A549 (cell line): Measurements from ENCODE around the gene BOC.

Experiments
- CEBPB ChIP-seq, 2 experiments: fragments of >200 bp in 1 of 2; sonication (Bioruptor Twin) in 1 of 2; formaldehyde crosslinking in 1 of 2; IDR thresholded peaks; 2 replicates each; pipeline ENCODE4 v1.6.1; 2012 to 2016
- CHD2 ChIP-seq: fragments of 150-350 bp; IDR thresholded peaks from 2 replicates; pipeline ENCODE4 v1.6.1; 2014; ENCODE audit warnings: low read length; ENCODE audit not compliant: partially characterized antibody
- E2F6 ChIP-seq: IDR thresholded peaks from 2 replicates; pipeline ENCODE4 v1.6.1; 2012; ENCODE audit warnings: low read depth, borderline replicate concordance
- ELK1 ChIP-seq: fragments of 150-350 bp; IDR thresholded peaks from 2 replicates; pipeline ENCODE4 v1.6.1; 2014; ENCODE audit warnings: low read depth, mild to moderate bottlenecking, low read length
- EP300 ChIP-seq, 2 experiments: fragments of >200 bp; sonication (Bioruptor Twin); formaldehyde crosslinking; IDR thresholded peaks; 2 replicates in 1 of 2; 3 replicates in 1 of 2; pipeline ENCODE4 v1.6.1; 2016 to 2017
- HDAC2 ChIP-seq: fragments of 200-600 bp; sonication (generic); IDR thresholded peaks from 2 replicates; pipeline ENCODE4 v1.6.1; 2016
- HOXB13 ChIP-seq: fragments of 250-450 bp; sonication (Bioruptor Pico); IDR thresholded peaks from 2 replicates; pipeline ENCODE4 v1.5.0; 2020; ENCODE audit warnings: low read depth, mild to moderate bottlenecking, moderate library complexity
- MAZ ChIP-seq: fragments of 150-350 bp; IDR thresholded peaks from 2 replicates; pipeline ENCODE4 v1.6.1; 2014; ENCODE audit warnings: antibody characterized with exemption, low read depth, low read length, borderline replicate concordance
- POLR2A ChIP-seq: IDR thresholded peaks from 2 replicates; pipeline ENCODE4 v1.6.1; 2012; ENCODE audit warnings: mild to moderate bottlenecking, low read length
- RAD21 ChIP-seq, 2 experiments: fragments of >200 bp in 1 of 2; sonication (Bioruptor Twin) in 1 of 2; formaldehyde crosslinking in 1 of 2; IDR thresholded peaks in 1 of 2; conservative IDR thresholded peaks in 1 of 2; 2 replicates in 1 of 2; 3 replicates in 1 of 2; pipeline ENCODE4 v1.6.1; 2012 to 2018; ENCODE audit warnings: inconsistent platforms in 1 of 2
- RNF2 ChIP-seq: fragments of 200-600 bp; sonication (generic); IDR thresholded peaks from 2 replicates; pipeline ENCODE4 v1.6.1; 2016; ENCODE audit warnings: low read depth, mild to moderate bottlenecking, antibody characterized with exemption, moderate library complexity, borderline replicate concordance
- SREBF2 ChIP-seq: fragments of 450-650 bp; IDR thresholded peaks from 2 replicates; pipeline ENCODE4 v1.6.1; 2014; ENCODE audit warnings: mild to moderate bottlenecking, moderate library complexity
- TF ChIP-seq, protein P1 (sequence below): fragments of >200 bp; sonication (Bioruptor Twin); formaldehyde crosslinking; IDR thresholded peaks from 3 replicates; pipeline ENCODE4 v1.5.1; 2016
- TF ChIP-seq, protein P2 (sequence below): fragments of 450-650 bp; IDR thresholded peaks from 2 replicates; pipeline ENCODE4 v1.6.1; 2014; ENCODE audit warnings: antibody characterized with exemption

DNA sequence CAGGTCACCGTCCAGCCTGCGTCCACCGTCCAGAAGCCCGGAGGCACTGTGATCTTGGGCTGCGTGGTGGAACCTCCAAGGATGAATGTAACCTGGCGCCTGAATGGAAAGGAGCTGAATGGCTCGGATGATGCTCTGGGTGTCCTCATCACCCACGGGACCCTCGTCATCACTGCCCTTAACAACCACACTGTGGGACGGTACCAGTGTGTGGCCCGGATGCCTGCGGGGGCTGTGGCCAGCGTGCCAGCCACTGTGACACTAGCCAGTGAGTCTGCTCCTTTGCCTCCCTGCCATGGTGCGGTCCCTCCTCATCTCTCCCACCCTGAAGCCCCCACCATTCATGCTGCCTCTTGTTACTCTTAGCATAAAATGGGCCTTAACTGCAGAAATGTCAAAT is 39.2 kb downstream of the BOC start:
- TF ChIP-seq, protein P1, sequence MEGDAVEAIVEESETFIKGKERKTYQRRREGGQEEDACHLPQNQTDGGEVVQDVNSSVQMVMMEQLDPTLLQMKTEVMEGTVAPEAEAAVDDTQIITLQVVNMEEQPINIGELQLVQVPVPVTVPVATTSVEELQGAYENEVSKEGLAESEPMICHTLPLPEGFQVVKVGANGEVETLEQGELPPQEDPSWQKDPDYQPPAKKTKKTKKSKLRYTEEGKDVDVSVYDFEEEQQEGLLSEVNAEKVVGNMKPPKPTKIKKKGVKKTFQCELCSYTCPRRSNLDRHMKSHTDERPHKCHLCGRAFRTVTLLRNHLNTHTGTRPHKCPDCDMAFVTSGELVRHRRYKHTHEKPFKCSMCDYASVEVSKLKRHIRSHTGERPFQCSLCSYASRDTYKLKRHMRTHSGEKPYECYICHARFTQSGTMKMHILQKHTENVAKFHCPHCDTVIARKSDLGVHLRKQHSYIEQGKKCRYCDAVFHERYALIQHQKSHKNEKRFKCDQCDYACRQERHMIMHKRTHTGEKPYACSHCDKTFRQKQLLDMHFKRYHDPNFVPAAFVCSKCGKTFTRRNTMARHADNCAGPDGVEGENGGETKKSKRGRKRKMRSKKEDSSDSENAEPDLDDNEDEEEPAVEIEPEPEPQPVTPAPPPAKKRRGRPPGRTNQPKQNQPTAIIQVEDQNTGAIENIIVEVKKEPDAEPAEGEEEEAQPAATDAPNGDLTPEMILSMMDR, result no peak
- TF ChIP-seq EP300 (IDR thresholded peaks at IDR 0.05) (no peak), E2F6 (no peak), RAD21 (conservative IDR thresholded peaks at IDR 0.05 in 1 of 2, IDR thresholded peaks at IDR 0.05 in 1 of 2) (no peak), ELK1 (no peak), HDAC2 (no peak), POLR2A (no peak), SREBF2 (no peak), HOXB13 (no peak), MAZ (no peak), RNF2 (no peak), CEBPB (IDR thresholded peaks at IDR 0.05) (no peak), CHD2 (no peak)
- TF ChIP-seq, protein P2, sequence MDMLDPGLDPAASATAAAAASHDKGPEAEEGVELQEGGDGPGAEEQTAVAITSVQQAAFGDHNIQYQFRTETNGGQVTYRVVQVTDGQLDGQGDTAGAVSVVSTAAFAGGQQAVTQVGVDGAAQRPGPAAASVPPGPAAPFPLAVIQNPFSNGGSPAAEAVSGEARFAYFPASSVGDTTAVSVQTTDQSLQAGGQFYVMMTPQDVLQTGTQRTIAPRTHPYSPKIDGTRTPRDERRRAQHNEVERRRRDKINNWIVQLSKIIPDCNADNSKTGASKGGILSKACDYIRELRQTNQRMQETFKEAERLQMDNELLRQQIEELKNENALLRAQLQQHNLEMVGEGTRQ, result no peak
